Left lung (tissue), 10 donors: ENCODE data around the gene TFCP2L1. TPM values are rescaled to one million over a fixed set of nuclear protein-coding genes. Genes with fewer than 3 reads are reported as not detected.
A peak's percentile ranks its signal among the peaks of the same experiment; 100 is the strongest.

Experiments used
- ATAC-seq: fragments of 200-7000 bp; cut with Tn5 transposase; one replicate; pipeline ENCODE4 v1.9.1; 2020; ENCODE audit warnings: moderate library complexity
- DNase-seq, 4 donors: peaks; one replicate each; pipeline ENCODE4 v3.0.0-alpha.2; 2013 to 2020
- H3K27ac ChIP-seq, 2 donors: fragments of 200-600 bp; sonication (generic) in 1 of 2; one replicate each; pipeline versions ENCODE4 v1.5.0 to v1.8.0; 2020 to 2021
- H3K27me3 ChIP-seq, 2 donors: fragments of 200-600 bp; sonication (generic) in 1 of 2; one replicate each; pipeline versions ENCODE4 v1.5.0 to v1.8.0; 2020 to 2021
- H3K36me3 ChIP-seq, 2 donors: fragments of 200-600 bp; sonication (generic) in 1 of 2; one replicate each; pipeline versions ENCODE4 v1.5.0 to v1.8.0; 2020 to 2021
- H3K4me1 ChIP-seq, 2 donors: fragments of 200-600 bp; one replicate each; pipeline ENCODE4 v1.8.0; 2021
- H3K4me3 ChIP-seq, 2 donors: fragments of 200-600 bp; sonication (generic) in 1 of 2; one replicate each; pipeline versions ENCODE4 v1.5.0 to v1.8.0; 2020 to 2021; ENCODE audit warnings: mild to moderate bottlenecking in 1 of 2
- H3K9me3 ChIP-seq, 2 donors: fragments of 200-600 bp; sonication (generic) in 1 of 2; one replicate each; pipeline versions ENCODE4 v1.5.0 to v1.8.0; 2020 to 2021
- intact Hi-C, 2 donors: fragments of 100-400 bp; cut with DNase I; formaldehyde crosslinking; loops; one replicate each; pipeline versions ENCODE4 v1.11.2 to v1.14.2; 2022
- polyA plus RNA-seq, 6 donors: library from polyadenylated mRNA; unstranded; fragments of 120-200 nt; gene quantifications; one replicate each; pipeline ENCODE4 v1.2.1, GENCODE V29; 2013; ENCODE audit not compliant: insufficient read length in 6 of 6
- total RNA-seq, 2 donors: library from RNA; stranded (reverse); fragmentation: NEBNext Ultra II Directional; extraction: Animal tissue kit (Norgen Biotek cat#: 25700); gene quantifications; one replicate each; pipeline ENCODE4 v1.2.1, GENCODE V29; 2021
- TF ChIP-seq, protein P1 (sequence below), 2 donors: fragments of 200-600 bp; sonication (generic) in 1 of 2; IDR thresholded peaks; one replicate each; pipeline versions ENCODE4 v1.5.0 to v1.8.0; 2021; ENCODE audit warnings: antibody characterized with exemption in 2 of 2
- donor health status: DM: no; HTN: yes; CAD: no.
- donor health status: DM: no; HTN: no; CAD: no.

The TFCP2L1 gene
- total and polyA plus RNA-seq, 8 donors: 3.5 to 32.5 (median 4.6) TPM

DNA sequence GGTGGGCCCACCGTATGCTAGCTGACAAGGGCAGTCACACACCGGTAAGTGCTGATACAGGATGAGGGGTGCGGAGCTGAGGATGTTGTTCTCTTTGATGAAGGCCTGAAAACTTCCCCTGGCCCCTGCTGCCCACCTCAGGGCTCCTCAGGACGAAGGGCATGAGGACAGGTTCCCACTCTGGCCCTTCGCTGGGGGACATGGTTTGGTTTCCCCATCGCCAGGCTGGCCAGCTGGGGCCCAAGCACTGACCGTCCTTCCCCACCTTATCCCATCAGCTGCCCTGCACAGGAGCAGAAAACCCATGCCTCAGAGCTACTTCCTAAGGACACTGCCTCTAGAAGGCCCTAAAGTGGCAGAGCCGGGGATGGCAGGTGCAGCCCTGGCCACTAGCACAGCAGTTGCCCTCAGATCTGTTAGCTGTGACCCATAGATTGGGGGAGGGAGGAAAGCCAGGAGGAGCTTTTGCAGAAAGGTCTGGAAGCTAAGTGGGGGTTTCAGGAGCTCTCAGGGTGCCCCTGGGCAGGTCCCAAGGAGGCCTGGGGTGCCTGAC lies 66.5 kb downstream of the TFCP2L1 start:
- no peak overlapping the region for H3K4me3 ChIP-seq
- H3K27ac ChIP-seq: no peak overlapping the region
- TF ChIP-seq, protein P1, sequence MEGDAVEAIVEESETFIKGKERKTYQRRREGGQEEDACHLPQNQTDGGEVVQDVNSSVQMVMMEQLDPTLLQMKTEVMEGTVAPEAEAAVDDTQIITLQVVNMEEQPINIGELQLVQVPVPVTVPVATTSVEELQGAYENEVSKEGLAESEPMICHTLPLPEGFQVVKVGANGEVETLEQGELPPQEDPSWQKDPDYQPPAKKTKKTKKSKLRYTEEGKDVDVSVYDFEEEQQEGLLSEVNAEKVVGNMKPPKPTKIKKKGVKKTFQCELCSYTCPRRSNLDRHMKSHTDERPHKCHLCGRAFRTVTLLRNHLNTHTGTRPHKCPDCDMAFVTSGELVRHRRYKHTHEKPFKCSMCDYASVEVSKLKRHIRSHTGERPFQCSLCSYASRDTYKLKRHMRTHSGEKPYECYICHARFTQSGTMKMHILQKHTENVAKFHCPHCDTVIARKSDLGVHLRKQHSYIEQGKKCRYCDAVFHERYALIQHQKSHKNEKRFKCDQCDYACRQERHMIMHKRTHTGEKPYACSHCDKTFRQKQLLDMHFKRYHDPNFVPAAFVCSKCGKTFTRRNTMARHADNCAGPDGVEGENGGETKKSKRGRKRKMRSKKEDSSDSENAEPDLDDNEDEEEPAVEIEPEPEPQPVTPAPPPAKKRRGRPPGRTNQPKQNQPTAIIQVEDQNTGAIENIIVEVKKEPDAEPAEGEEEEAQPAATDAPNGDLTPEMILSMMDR (IDR thresholded peaks at IDR 0.05): no peak
- H3K27me3 ChIP-seq: no peaks in the 10 kb centered on the region
- intact Hi-C loops: no loop called here
- H3K4me1 ChIP-seq: no peaks in the 10 kb centered on the region
- H3K9me3 ChIP-seq: no peaks in the 10 kb centered on the region
- ATAC-seq: no peak
- peak in 1 of 4 donors; percentile 59 for DNase-seq
- peaks cover 0 to 2% of the 10 kb centered on the region in 2 donors for H3K36me3 ChIP-seq

GRCh38 chr2:121217627-121218026 lies 67.4 kb downstream of the TFCP2L1 start:
- H3K4me3 ChIP-seq: no peak overlapping the region
- H3K4me1 ChIP-seq: no peaks in the 10 kb centered on the region
- H3K36me3 ChIP-seq: no peaks in the 10 kb centered on the region
- TF ChIP-seq, protein P1 (IDR thresholded peaks at IDR 0.05): no peak
- H3K9me3 ChIP-seq: no peaks in the 10 kb centered on the region
- DNase-seq (peak in 1 of 4 donors; percentile 33), ATAC-seq (no peak)
- intact Hi-C loops: no loop called here
- H3K27ac ChIP-seq: no peak overlapping the region
- no peaks in the 10 kb centered on the region for H3K27me3 ChIP-seq

DNA sequence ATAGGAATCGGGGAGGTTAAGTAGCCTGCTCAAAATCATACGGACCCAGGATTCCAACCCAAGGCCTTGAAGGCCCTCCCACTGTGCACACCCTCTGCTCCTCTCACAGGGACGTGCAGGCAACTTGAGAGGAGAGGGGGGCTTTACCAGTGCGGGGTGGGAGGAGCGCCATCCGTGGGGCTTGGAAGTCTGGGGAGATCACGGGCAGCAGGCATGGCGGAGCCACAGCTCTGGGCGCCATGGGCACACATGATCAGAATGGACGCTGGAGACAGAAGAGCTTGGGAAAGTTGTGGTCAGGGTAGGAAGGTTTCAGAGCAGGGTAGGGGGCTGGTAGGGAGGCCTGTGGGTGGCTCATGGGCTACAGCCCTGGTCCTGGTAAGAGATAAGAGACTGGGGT lies 70.7 kb downstream of the TFCP2L1 start:
- H3K4me3 ChIP-seq: no peak overlapping the region
- H3K27ac ChIP-seq: no peak overlapping the region
- TF ChIP-seq, protein P1 (IDR thresholded peaks at IDR 0.05): no peak
- ATAC-seq: no peak
- no peaks in the 10 kb centered on the region for H3K4me1 ChIP-seq
- H3K36me3 ChIP-seq: no peaks in the 10 kb centered on the region
- intact Hi-C loops: no loop called here
- DNase-seq: peak in 1 of 4 donors; percentile 45
- no peaks in the 10 kb centered on the region for H3K9me3 ChIP-seq
- H3K27me3 ChIP-seq: no peaks in the 10 kb centered on the region

DNA sequence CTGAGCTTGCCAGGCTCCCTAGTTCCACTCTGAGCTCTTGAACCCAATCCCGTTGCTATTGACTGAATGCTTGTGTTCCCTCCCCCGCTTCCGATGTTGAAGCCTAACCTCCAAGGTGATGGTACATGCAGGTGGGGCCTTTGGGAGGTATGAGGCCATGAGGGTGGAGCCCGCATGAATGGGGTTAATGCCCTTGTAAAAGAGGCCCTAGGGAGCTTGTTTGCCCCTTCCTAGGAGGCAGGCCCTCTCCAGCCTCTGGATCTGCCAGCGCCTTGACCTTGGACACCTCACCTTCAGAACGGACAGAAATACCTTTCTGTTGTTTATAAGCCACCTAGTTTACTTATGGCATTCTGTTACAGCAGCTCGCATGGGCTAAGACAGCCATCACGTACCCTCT lies 71.6 kb downstream of the TFCP2L1 start:
- TF ChIP-seq, protein P1 (IDR thresholded peaks at IDR 0.05): no peak
- Histone ChIP-seq H3K4me3 (no peak overlapping the region), H3K27me3 (no peaks in the 10 kb centered on the region), H3K36me3 (no peaks in the 10 kb centered on the region), H3K4me1 (no peaks in the 10 kb centered on the region), H3K9me3 (no peaks in the 10 kb centered on the region), H3K27ac (no peak overlapping the region)
- intact Hi-C loops: no loop called here
- ATAC-seq (no peak), DNase-seq (peak in 1 of 4 donors; percentile 36)

- TF ChIP-seq, protein P1 (IDR thresholded peaks at IDR 0.05): no peak
- H3K27me3 ChIP-seq: no peaks in the 10 kb centered on the region
- H3K9me3 ChIP-seq: no peaks in the 10 kb centered on the region
- H3K4me3 ChIP-seq: no peak overlapping the region
- H3K4me1 ChIP-seq: no peaks in the 10 kb centered on the region
- no peak overlapping the region for H3K27ac ChIP-seq
- no peak for ATAC-seq
- H3K36me3 ChIP-seq: no peaks in the 10 kb centered on the region
- intact Hi-C loops: no loop called here
- DNase-seq: peak in 1 of 4 donors; percentile 61
These were observed 72.2 kb downstream of the TFCP2L1 start for GRCh38 chr2:121212661-121213325.
